Measurements from ENCODE around the gene LIN7A. TPM values are rescaled to one million over a fixed set of nuclear protein-coding genes. Genes with fewer than 3 reads are reported as not detected.

The LIN7A gene
- total and polyA plus RNA-seq, 2 of the 4 experiments (the other 2 are of a cell fraction) = 10.8 to 24.7 TPM

DNA sequence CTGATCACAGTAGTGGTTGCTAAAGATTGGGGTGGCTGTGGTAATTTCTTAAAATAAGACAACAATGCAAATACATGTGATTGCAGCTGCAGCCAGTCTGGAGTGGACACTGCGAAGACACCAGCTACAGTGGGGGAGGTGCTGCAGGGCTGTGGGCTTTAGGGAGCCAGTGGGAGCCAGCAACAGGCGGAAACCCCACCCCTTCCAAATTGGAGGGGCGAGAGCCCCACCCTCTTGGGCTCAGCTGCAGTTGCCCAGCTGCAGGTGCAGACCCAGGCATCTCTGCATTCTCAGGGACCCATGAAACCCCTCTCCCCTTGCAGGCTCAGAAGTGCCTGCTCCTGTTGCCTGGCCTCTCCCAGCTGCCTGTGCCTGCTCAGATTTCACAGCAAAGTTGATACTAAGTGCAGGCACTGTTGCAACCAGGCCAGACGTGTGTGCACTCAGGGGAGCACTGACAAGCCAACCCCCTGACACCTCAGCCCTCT, 116.2 kb downstream of the LIN7A start:
- ATAC-seq (ENCODE audit: low read depth) (no peak), DNase-seq (no peak)
- CTCF ChIA-PET = no interaction called here
- no peak overlapping the region for H4K8ac ChIP-seq (ENCODE audit: low read depth in 2 of 2, low read length in 2 of 2)
- no peak overlapping the region for H4K5ac ChIP-seq (ENCODE audit: low read depth, low read length)
- no peak overlapping the region for H3K4me2 ChIP-seq (ENCODE audit: low read depth, low read length)
- H2AFZ ChIP-seq (replicated peaks; ENCODE audit: low read length, poor library complexity) = no peak overlapping the region
- no peak overlapping the region for H2BK120ac ChIP-seq (ENCODE audit: low read depth, low read length)
- no peak overlapping the region for H4K91ac ChIP-seq (ENCODE audit: insufficient read depth, low read depth, low read length)
- peaks cover 6% of the 10 kb centered on the region; the same call in 1 of the 2 replicates for H3K9me1 ChIP-seq (ENCODE audit: insufficient read depth, low read length)
- intact Hi-C loops (cut with micrococcal nuclease) = no loop called here
- H3K9ac ChIP-seq (ENCODE audit: low read depth, low read length) = no peak overlapping the region
- no peak overlapping the region for H3K14ac ChIP-seq (replicated peaks; ENCODE audit: low read depth, low read length)
- no peaks in the 10 kb centered on the region for H3K9me3 ChIP-seq (ENCODE audit: control insufficient read depth, insufficient read depth, low read length)
- no peaks in the 10 kb centered on the region for H3K79me1 ChIP-seq (ENCODE audit: low read depth in 1 of 2, low read length in 2 of 2)
- no CpG with 5 or more reads among the region's 4 CpGs for WGBS, 2 experiments (ENCODE audit: extremely low coverage in 2 of 2, insufficient read length in 1 of 2)
- no peaks in the 10 kb centered on the region for H3K27me3 ChIP-seq (ENCODE audit: control insufficient read depth, insufficient read depth, low read length)
- dilution Hi-C loops (cut with HindIII; ENCODE audit: low sequenced_read_pairs, unreplicated experiment) = no loop called here
- TF ChIP-seq FOS (IDR thresholded peaks at IDR 0.05; ENCODE audit: low read depth, low read length) (no peak), MXI1 (IDR thresholded peaks at IDR 0.05; ENCODE audit: borderline replicate concordance, low read depth, low read length) (no peak), MAZ (IDR thresholded peaks at IDR 0.05; ENCODE audit: borderline replicate concordance, low read depth, low read length) (no peak), NFE2L2 (IDR thresholded peaks at IDR 0.05; ENCODE audit: low read depth, low read length) (no peak), CEBPB (IDR thresholded peaks at IDR 0.05; ENCODE audit: low read depth, low read length) (no peak), MAFK (IDR thresholded peaks at IDR 0.05; ENCODE audit: low read depth, low read length) (no peak)
- TF ChIP-seq, protein P1, sequence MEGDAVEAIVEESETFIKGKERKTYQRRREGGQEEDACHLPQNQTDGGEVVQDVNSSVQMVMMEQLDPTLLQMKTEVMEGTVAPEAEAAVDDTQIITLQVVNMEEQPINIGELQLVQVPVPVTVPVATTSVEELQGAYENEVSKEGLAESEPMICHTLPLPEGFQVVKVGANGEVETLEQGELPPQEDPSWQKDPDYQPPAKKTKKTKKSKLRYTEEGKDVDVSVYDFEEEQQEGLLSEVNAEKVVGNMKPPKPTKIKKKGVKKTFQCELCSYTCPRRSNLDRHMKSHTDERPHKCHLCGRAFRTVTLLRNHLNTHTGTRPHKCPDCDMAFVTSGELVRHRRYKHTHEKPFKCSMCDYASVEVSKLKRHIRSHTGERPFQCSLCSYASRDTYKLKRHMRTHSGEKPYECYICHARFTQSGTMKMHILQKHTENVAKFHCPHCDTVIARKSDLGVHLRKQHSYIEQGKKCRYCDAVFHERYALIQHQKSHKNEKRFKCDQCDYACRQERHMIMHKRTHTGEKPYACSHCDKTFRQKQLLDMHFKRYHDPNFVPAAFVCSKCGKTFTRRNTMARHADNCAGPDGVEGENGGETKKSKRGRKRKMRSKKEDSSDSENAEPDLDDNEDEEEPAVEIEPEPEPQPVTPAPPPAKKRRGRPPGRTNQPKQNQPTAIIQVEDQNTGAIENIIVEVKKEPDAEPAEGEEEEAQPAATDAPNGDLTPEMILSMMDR (conservative IDR thresholded peaks at IDR 0.05; ENCODE audit: low read depth, low read length) = no peak
- TF ChIP-seq, protein P2, sequence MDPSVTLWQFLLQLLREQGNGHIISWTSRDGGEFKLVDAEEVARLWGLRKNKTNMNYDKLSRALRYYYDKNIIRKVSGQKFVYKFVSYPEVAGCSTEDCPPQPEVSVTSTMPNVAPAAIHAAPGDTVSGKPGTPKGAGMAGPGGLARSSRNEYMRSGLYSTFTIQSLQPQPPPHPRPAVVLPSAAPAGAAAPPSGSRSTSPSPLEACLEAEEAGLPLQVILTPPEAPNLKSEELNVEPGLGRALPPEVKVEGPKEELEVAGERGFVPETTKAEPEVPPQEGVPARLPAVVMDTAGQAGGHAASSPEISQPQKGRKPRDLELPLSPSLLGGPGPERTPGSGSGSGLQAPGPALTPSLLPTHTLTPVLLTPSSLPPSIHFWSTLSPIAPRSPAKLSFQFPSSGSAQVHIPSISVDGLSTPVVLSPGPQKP (IDR thresholded peaks at IDR 0.05; ENCODE audit: borderline replicate concordance, low read depth, low read length) = no peak
- in situ Hi-C loops (cut with MboI; ENCODE audit: low sequenced_read_pairs) = no loop called here
- H3K18ac ChIP-seq (ENCODE audit: low read depth, low read length) = no peak overlapping the region
- no peak overlapping the region for H2BK5ac ChIP-seq (ENCODE audit: low read depth, low read length, poor library complexity, severe bottlenecking)
- H3K36me3 ChIP-seq (ENCODE audit: control insufficient read depth, insufficient read depth, low read length) = no peaks in the 10 kb centered on the region
- no peak overlapping the region for H3K4ac ChIP-seq (ENCODE audit: low read depth, low read length)
- no peak overlapping the region for H2BK20ac ChIP-seq (ENCODE audit: low read depth, low read length)
- BruUV-seq (replicated peaks) = no TSS peak
- no peak overlapping the region for H3K4me3 ChIP-seq (ENCODE audit: insufficient read depth, low read depth, low read length)
- no peaks in the 10 kb centered on the region for H4K20me1 ChIP-seq (ENCODE audit: insufficient read depth, low read length)
- H2AK5ac ChIP-seq (ENCODE audit: low read depth, low read length) = no peak overlapping the region
- no peak overlapping the region for H3K56ac ChIP-seq (ENCODE audit: extremely low read depth, insufficient read depth, low read length)
- peaks cover 7% of the 10 kb centered on the region for H3K4me1 ChIP-seq (ENCODE audit: control insufficient read depth, insufficient read depth, low read length)
- no peak overlapping the region for H2BK15ac ChIP-seq (ENCODE audit: low read depth, low read length)
- H3K23ac ChIP-seq (ENCODE audit: low read depth, low read length) = no peak overlapping the region
- no peak overlapping the region for H2AK9ac ChIP-seq (replicated peaks; ENCODE audit: low read depth, low read length, poor library complexity)
- POLR2A ChIA-PET (ENCODE audit: unreplicated experiment) = no interaction called here
- H3K27ac ChIP-seq (ENCODE audit: insufficient read depth, low read length) = no peak overlapping the region

All from IMR-90 (cell line).